Mammary epithelial cell (primary cell): ENCODE data around the gene ITPKA.

Experiments
- CTCF ChIP-seq, 2 donors: IDR thresholded peaks in 1 of 2; conservative IDR thresholded peaks in 1 of 2; 2 replicates each; pipeline ENCODE4 v1.5.1; 2011 to 2012; ENCODE audit warnings: inconsistent platforms in 2 of 2, low read length in 2 of 2, mild to moderate bottlenecking in 2 of 2, control low read depth in 1 of 2, low read depth in 1 of 2; ENCODE audit not compliant: insufficient read depth in 1 of 2; ENCODE audit errors: extremely low read depth in 1 of 2
- EZH2 ChIP-seq: IDR thresholded peaks from 2 replicates; pipeline ENCODE4 v1.6.1; 2012; ENCODE audit warnings: low read length, inconsistent platforms, borderline replicate concordance

DNA sequence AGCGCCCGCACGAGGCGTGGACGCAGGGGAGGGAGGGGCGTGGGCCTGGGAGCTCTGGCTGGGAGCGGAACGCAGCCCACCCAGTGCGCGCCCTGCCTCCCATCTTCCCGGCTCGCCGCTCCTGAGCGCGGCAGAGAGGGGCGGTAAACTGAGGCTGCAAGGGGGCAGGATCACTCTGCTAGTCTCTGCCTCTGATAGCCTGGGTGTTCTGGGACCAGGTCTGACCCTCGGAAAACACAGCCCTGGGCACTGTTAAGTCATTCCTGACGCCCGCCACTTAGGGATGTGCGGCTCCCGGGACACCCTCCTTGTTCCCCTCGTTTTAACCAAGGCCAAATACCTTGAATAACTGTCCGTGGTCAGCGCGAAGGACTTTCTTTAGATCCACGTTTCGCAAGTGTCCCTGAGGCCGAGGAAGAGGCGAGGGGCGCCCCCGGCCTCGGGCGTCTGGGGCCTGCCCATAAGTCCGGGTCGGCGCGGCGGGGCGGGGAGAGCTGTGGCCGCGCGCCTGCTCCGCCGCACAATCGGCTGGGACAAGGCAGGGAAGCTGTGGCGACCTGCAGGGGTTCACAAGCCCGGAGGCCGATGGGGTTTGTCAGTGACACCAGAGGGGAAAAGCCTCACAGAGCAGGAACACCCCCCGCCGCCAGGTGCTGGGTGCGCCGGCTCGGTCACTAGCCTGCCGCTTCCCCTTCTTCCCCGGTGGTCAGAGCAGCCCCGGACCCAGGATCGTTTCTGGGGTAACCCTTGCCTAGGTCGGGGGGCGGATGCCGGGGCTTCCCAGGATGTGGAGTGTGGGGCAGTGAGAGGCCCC, 1.5 kb downstream of the ITPKA start:
- no peak for TF ChIP-seq CTCF (conservative IDR thresholded peaks at IDR 0.05 in 1 of 2, IDR thresholded peaks at IDR 0.05 in 1 of 2; ENCODE audit: extremely low read depth in 1 of 2, insufficient read depth in 1 of 2, low read depth in 1 of 2, low read length in 2 of 2)
- TF ChIP-seq EZH2 = peak; percentile 78
